ENCODE data around the gene PDCD2L.

Gene PDCD2L

DNA sequence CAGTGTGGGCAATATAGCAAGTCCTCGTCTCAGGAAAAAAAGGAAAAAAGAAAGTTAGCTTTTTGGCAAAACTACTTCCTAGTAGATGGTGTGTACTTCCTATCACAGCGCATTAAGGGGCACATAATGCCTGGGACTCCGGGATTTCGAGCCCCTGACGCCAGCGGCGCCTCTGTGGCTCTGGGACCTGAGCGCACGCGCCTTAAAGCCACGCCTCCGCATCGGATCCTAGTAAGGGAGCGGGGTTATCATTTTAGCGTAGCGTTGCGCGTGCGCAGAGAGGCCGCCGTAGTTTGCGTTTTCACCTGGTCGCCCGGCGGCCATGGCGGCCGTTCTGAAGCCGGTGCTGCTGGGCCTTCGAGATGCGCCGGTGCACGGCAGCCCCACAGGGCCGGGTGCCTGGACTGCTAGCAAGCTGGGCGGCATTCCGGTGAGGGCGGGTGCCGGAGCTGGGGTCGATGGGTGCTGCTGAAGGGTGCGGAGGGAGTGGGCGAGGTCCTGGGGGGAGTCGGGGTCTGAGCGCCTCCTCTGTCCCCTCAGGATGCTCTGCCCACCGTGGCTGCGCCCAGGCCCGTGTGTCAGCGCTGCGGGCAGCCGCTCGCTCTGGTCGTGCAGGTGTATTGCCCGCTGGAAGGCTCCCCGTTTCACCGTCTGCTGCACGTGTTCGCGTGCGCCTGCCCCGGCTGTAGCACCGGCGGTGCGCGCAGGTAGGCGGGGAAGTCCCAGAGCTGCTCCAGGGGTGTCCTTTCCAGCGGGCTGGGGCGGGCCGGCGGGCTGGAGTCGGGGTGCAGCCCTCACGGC lies at the start of gene PDCD2L:
PDCD2L (plus strand) TSS at position 291 of the 801 bp plus-strand sequence; CDS start at position 323, 32 bp downstream.
- DNase-seq: peak; percentile 92 to 95
- TF ChIP-seq GATA1 (IDR thresholded peaks at IDR 0.05; ENCODE audit: low read depth, low read length) (no peak), POLR2A (IDR thresholded peaks at IDR 0.05; ENCODE audit: low read length) (peak; percentile 82)

DNA sequence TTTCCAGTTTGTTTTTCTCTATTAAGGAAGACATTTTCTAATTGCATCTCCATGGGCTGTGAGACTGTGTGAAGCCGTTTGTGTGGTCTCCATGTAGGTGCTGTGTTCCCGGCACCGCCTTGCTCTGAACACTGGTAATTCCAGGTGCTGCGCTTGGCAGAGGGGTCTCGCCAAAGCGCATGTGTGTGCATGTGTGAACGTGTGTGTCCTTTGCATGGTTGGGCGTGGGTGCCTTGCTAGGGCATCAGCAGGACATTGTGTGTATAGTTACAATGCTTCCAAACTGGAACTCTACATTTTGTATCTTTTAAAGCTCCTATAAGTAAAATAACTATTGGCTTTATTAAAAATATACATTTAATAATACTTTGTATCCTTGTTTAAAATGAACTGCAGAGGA lies 49.0 kb upstream of the PDCD2L start:
- DNase-seq: no peak
- no peak for TF ChIP-seq GATA1 (IDR thresholded peaks at IDR 0.05; ENCODE audit: low read depth, low read length)
- TF ChIP-seq POLR2A (IDR thresholded peaks at IDR 0.05; ENCODE audit: low read length): no peak

DNA sequence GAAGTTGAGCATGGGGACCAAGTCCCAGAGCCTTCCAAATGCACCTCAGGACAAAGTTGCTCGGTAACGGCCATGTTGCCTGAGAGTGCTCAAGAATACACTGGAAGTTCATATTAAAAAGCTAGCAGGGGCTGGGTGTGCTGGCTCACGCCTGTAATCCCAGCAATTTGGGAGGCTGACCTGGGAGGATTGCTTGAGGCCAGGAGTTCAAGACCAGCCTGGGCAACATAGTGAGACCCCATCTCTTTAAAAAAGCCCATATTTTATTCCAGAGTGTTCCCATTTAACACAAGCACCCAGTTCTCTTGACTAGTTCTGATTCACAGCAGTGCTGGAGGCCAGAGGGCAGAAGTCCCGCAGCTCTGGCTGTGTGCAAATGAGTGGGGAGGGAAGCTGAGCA lies 47.3 kb upstream of the PDCD2L start:
- TF ChIP-seq POLR2A (IDR thresholded peaks at IDR 0.05; ENCODE audit: low read length) (no peak), GATA1 (IDR thresholded peaks at IDR 0.05; ENCODE audit: low read depth, low read length) (no peak)

GRCh38 chr19:34357431-34357830 lies 46.8 kb upstream of the PDCD2L start:
- TF ChIP-seq GATA1 (IDR thresholded peaks at IDR 0.05; ENCODE audit: low read depth, low read length): no peak
- no peak for TF ChIP-seq POLR2A (IDR thresholded peaks at IDR 0.05; ENCODE audit: low read length)
- DNase-seq: no peak

More for the DNA sequence above, 47.3 kb upstream of the PDCD2L start:
- DNase-seq: no peak

DNA sequence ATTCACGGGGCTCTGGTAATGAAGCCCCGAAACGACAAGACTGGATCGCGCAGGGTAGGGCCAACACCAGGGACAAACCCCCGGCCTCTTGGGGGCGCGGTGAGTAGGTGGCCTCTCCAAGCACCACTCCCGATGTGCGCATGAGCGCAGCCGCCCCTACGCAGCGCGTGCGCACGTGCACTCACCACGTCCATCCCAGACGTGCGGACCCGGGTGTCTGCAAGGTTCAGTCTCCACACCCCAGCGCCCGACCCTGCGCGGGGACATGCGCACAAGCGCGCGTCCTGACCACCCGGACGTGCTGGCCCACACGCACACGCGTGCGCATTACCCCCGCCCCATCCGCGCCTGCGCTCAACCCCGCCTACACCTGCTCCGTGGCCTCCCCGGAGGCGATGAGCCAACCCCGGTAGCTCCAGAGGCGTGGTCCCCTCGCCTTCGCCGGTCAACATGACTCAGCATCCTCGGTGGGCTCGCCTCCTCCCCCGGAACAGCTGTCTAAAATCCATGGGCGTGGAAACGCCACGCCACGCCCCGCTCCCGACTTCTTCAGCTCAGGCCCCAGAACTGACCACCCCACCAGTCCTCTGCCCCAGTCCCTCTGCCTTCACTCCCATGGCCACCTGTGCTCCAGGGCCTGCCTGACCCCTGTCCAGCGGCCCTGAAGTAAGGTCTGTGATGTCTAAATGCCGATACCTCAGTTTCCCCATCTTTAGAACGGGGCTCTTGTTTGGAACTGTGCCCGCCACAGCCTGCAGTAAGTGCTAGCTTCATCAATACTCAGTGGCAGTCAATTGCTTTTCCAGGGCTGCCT lies 44.9 kb upstream of the PDCD2L start:
- TF ChIP-seq POLR2A (IDR thresholded peaks at IDR 0.05; ENCODE audit: low read length) (peak; percentile 51), GATA1 (IDR thresholded peaks at IDR 0.05; ENCODE audit: low read depth, low read length) (no peak)
- DNase-seq: peak; percentile 97 to 99

GRCh38 chr19:34359954-34360315 lies 44.3 kb upstream of the PDCD2L start:
- TF ChIP-seq GATA1 (IDR thresholded peaks at IDR 0.05; ENCODE audit: low read depth, low read length) (no peak), POLR2A (IDR thresholded peaks at IDR 0.05; ENCODE audit: low read length) (no peak)
- DNase-seq: no peak

DNA sequence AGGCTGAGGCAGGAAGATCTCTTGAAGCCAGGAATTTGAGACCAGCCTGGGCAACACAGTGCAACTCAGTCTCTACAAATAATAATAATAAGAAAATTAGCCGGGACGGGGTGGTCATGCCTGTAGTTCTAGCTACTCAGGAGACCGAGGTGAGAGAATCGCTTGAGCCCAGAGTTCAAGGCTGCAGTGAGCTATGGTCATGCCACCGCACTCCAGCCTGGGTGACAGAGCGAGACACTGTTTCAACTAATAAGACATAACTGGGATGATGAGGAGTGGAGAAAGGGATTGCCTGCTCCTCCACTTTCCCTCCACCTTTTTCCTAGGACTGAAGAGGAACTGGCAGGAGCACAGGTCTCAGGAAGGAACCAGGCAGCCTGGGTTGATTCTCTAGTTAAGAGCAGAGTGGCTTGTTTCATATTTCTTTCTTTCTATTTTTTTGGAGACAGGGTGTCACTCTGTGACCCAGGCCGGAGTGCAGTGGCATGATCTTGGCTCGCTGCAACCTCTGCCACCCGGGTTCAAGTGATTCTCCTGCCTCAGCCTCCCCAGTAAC lies 43.8 kb upstream of the PDCD2L start:
- DNase-seq: no peak
- TF ChIP-seq POLR2A (IDR thresholded peaks at IDR 0.05; ENCODE audit: low read length): no peak
- no peak for TF ChIP-seq GATA1 (IDR thresholded peaks at IDR 0.05; ENCODE audit: low read depth, low read length)

DNA sequence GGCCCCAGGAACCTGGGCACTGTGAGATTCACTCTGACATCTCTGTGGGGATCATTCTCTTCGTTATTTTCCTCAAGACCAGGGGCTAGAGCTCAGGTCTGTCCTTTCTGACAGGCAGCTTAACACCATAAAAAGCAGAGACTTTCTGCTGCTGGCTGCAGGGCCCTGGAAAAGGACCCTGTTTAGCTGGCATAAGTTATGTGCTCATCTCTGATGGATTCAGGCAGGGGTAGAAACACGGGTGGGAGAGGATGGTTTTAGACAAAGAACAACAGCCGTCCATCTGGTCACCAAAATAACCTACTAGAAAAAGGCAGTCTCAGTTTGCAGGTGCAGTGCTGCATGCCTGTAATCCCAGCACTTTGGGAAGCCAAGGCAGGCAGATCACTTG lies 41.5 kb upstream of the PDCD2L start:
- DNase-seq: no peak
- TF ChIP-seq POLR2A (IDR thresholded peaks at IDR 0.05; ENCODE audit: low read length) (no peak), GATA1 (IDR thresholded peaks at IDR 0.05; ENCODE audit: low read depth, low read length) (no peak)

GRCh38 chr19:34363094-34363493 lies 41.1 kb upstream of the PDCD2L start:
- DNase-seq: no peak
- TF ChIP-seq GATA1 (IDR thresholded peaks at IDR 0.05; ENCODE audit: low read depth, low read length): no peak
- no peak for TF ChIP-seq POLR2A (IDR thresholded peaks at IDR 0.05; ENCODE audit: low read length)

GRCh38 chr19:34363930-34364329 lies 40.3 kb upstream of the PDCD2L start:
- TF ChIP-seq GATA1 (IDR thresholded peaks at IDR 0.05; ENCODE audit: low read depth, low read length): no peak
- TF ChIP-seq POLR2A (IDR thresholded peaks at IDR 0.05; ENCODE audit: low read length): no peak
- DNase-seq: no peak

- DNase-seq: no peak
- no peak for TF ChIP-seq POLR2A (IDR thresholded peaks at IDR 0.05; ENCODE audit: low read length)
- no peak for TF ChIP-seq GATA1 (IDR thresholded peaks at IDR 0.05; ENCODE audit: low read depth, low read length)
Observed at GRCh38 chr19:34364462-34364829, 39.8 kb upstream of the PDCD2L start.

DNA sequence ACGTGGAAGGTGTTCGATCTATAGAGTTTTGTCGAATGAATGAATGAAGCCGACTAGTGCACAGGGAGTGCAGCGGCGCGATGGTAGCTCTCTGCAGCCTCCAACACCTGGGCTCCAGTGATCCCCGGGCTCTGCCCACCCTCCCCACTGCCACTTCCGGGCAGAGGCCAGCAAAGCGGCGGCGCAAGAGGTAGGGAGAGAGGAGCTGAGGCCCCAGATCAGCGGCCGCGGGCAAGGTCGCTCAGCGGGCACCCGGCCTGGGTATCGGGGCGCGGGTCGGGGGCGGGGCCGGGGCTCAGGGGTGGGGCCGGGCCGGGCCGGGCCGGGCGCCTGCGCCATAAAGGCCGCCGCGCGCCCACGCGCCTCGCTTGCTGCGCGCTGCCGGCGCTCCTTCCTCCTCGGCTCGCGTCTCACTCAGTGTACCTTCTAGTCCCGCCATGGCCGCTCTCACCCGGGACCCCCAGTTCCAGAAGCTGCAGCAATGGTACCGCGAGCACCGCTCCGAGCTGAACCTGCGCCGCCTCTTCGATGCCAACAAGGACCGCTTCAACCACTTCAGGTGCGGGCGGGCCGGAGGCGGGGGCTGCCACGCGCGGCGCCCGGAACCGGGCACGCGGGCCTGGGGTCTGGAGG lies 39.3 kb upstream of the PDCD2L start, which contains the start of gene GPI:
GPI (plus strand) TSS at position 367 of the 633 bp plus-strand sequence; CDS start at position 438, 71 bp downstream.
- TF ChIP-seq POLR2A (IDR thresholded peaks at IDR 0.05; ENCODE audit: low read length): no peak
- no peak for TF ChIP-seq GATA1 (IDR thresholded peaks at IDR 0.05; ENCODE audit: low read depth, low read length)
- peak; percentile 56 to 57 for DNase-seq

GRCh38 chr19:34365463-34366401 lies 38.5 kb upstream of the PDCD2L start:
- DNase-seq: peak in 1 of 2 experiments; percentile 29
- no peak for TF ChIP-seq GATA1 (IDR thresholded peaks at IDR 0.05; ENCODE audit: low read depth, low read length)
- no peak for TF ChIP-seq POLR2A (IDR thresholded peaks at IDR 0.05; ENCODE audit: low read length)

Measured in erythroblast (primary cell).